K562 (cell line): ENCODE results near the gene PES1. TPM values are rescaled to one million over a fixed set of nuclear protein-coding genes. Genes with fewer than 3 reads are reported as not detected.
A peak's percentile ranks its signal among the peaks of the same experiment; 100 is the strongest.

Experiments
- CBFA2T2 ChIP-seq: fragments of 450-650 bp; conservative IDR thresholded peaks from 2 replicates; pipeline ENCODE4 v1.6.1; 2017; ENCODE audit warnings: mild to moderate bottlenecking
- CBX1 ChIP-seq: sonication (generic); IDR thresholded peaks from 2 replicates; pipeline ENCODE4 v1.6.1; 2016; ENCODE audit warnings: antibody characterized with exemption, low read depth, mild to moderate bottlenecking
- CTCF ChIP-seq, 3 experiments: IDR thresholded peaks in 2 of 3; conservative IDR thresholded peaks in 1 of 3; 2 replicates each; pipeline ENCODE4 v1.5.1; 2011 to 2012; ENCODE audit warnings: low read length in 3 of 3, mild to moderate bottlenecking in 3 of 3, control low read depth in 2 of 3, improper control_type of control experiment in 1 of 3, inconsistent platforms in 1 of 3, low read depth in 1 of 3, mixed read lengths in 1 of 3, moderate library complexity in 1 of 3; ENCODE audit not compliant: insufficient read depth in 2 of 3
- GABPA ChIP-seq: fragments of 200-800 bp; sonication (Bioruptor generic); conservative IDR thresholded peaks from 2 replicates; pipeline ENCODE4 v1.6.1; 2016; ENCODE audit warnings: low read depth, missing genetic modification characterization, missing compliant biosample characterization
- GATAD2B ChIP-seq: fragments of 450-650 bp; IDR thresholded peaks from 2 replicates; pipeline ENCODE4 v1.6.1; 2017; ENCODE audit warnings: mild to moderate bottlenecking, borderline replicate concordance
- MAFG ChIP-seq: fragments of 450-650 bp; conservative IDR thresholded peaks from 2 replicates; pipeline ENCODE4 v1.6.1; 2016; ENCODE audit warnings: missing genetic modification characterization, missing compliant biosample characterization
- MNT ChIP-seq, 2 experiments: fragments of 450-650 bp; conservative IDR thresholded peaks; 2 replicates each; pipeline ENCODE4 v1.6.1; 2017; ENCODE audit warnings: mild to moderate bottlenecking in 2 of 2, moderate library complexity in 2 of 2
- NRF1 ChIP-seq, 2 experiments: fragments of 450-650 bp; IDR thresholded peaks in 1 of 2; conservative IDR thresholded peaks in 1 of 2; 2 replicates each; pipeline ENCODE4 v1.6.1; 2014; ENCODE audit warnings: mild to moderate bottlenecking in 2 of 2
- POLR3G ChIP-seq: IDR thresholded peaks from 2 replicates; pipeline ENCODE4 v1.6.1; 2011; ENCODE audit not compliant: insufficient read length, insufficient replicate concordance; ENCODE audit errors: extremely low read depth
- RBM14 ChIP-seq: fragments of 200-400 bp; formaldehyde crosslinking; IDR thresholded peaks from 2 replicates; pipeline ENCODE4 v1.6.1; 2018; ENCODE audit warnings: low read depth, mild to moderate bottlenecking, low read length, moderate library complexity, borderline replicate concordance; ENCODE audit not compliant: insufficient read depth
- VEZF1 ChIP-seq: fragments of 200-800 bp; sonication (Bioruptor generic); IDR thresholded peaks from 2 replicates; pipeline ENCODE4 v1.6.1; 2017; ENCODE audit warnings: missing genetic modification characterization, missing compliant biosample characterization
- ZBTB9 ChIP-seq: fragments of 450-650 bp; formaldehyde crosslinking; IDR thresholded peaks from 2 replicates; pipeline ENCODE4 v1.4.0; 2020; ENCODE audit warnings: mild to moderate bottlenecking, moderate library complexity
- ZNF324 ChIP-seq: fragments of 250-450 bp; sonication (Bioruptor Pico); IDR thresholded peaks from 2 replicates; pipeline ENCODE4 v1.4.0; 2020; ENCODE audit warnings: mild to moderate bottlenecking
- ZNF507 ChIP-seq: conservative IDR thresholded peaks from 2 replicates; pipeline ENCODE4 v1.6.1; 2017; ENCODE audit warnings: missing genetic modification characterization, missing compliant biosample characterization
- ZNF785 ChIP-seq: fragments of 250-450 bp; sonication (Bioruptor Pico); IDR thresholded peaks from 2 replicates; pipeline ENCODE4 v1.4.0; 2020; ENCODE audit warnings: mild to moderate bottlenecking
- polyA plus RNA-seq, 8 experiments: library from polyadenylated mRNA; depleted of rRNA in 4 of 8; stranded (reverse) in 5 of 8; unstranded in 3 of 8; fragments of >200 nt; fragmentation: Nextera tagmentation in 2 of 8; fragmentation: Illumina TruSeq in 1 of 8; extraction: Ambion mirVana in 2 of 8; extraction: Trizol in 1 of 8; gene quantifications; 2 replicates each; pipeline versions ENCODE4 v1.2.1 to v1.2.3, GENCODE V29; 2011 to 2014; ENCODE audit warnings: inconsistent platforms in 1 of 8, missing spikeins in 1 of 8
- total RNA-seq, 7 experiments: library from RNA; depleted of rRNA in 6 of 7; stranded (reverse); fragments of >200 nt in 6 of 7; fragmentation: Illumina TruSeq in 2 of 7; extraction: Trizol in 2 of 7; gene quantifications; 2 replicates each; pipeline versions ENCODE4 v1.2.1 to v1.2.3, GENCODE V29; 2011 to 2021; ENCODE audit warnings: low replicate concordance in 1 of 7

Gene PES1
- total and polyA plus RNA-seq, 9 of the 15 experiments (the other 6 are each of a cell fraction or from before 2014, with no cell fraction given): 6.5 to 158 (median 94.3) TPM

GRCh38 chr22:30606455-30607299 lies 15.0 kb upstream of the PES1 start, which contains the start of gene TCN2 (continued):
- no peak for TF ChIP-seq CTCF (IDR thresholded peaks at IDR 0.05 in 2 of 3, conservative IDR thresholded peaks at IDR 0.05 in 1 of 3; ENCODE audit: insufficient read depth in 2 of 3, low read depth in 1 of 3, low read length in 3 of 3)
- TF ChIP-seq VEZF1 (CRISPR knock-in tag): peak; percentile 61; the same call in 1 of the 2 replicates
- 0 out of 2 replicates have a peak, but pooled peaks have one; percentile 28 for TF ChIP-seq GABPA (tag)
- TF ChIP-seq ZNF785: no peak
- TF ChIP-seq ZBTB9 (CRISPR knock-in tag): no peak
- no peak for TF ChIP-seq CBX1
- no peak for TF ChIP-seq GATAD2B
- TF ChIP-seq MAFG: 0 out of 2 replicates have a peak, but pooled peaks have one; percentile 36
- TF ChIP-seq CBFA2T2: peak; percentile 69
- no peak for TF ChIP-seq ZNF507 (tag)
- peak in 1 of 2 experiments; percentile 40; a peak in 2 of 4 replicates for TF ChIP-seq MNT (conservative IDR thresholded peaks at IDR 0.05)
- TF ChIP-seq POLR3G: no peak
- no peak for TF ChIP-seq NRF1 (conservative IDR thresholded peaks at IDR 0.05 in 1 of 2, IDR thresholded peaks at IDR 0.05 in 1 of 2)
- TF ChIP-seq ZNF324 (CRISPR knock-in tag): no peak
- TF ChIP-seq RBM14: no peak
